Thyroid gland (tissue), 4 donors: ENCODE measurements around the gene OBSCN.

Experiments used
- POLR2A ChIP-seq, 2 donors: fragments of 450-650 bp; IDR thresholded peaks; one replicate each; pipeline ENCODE4 v1.6.1; 2017; ENCODE audit warnings: antibody characterized with exemption in 2 of 2, mild to moderate bottlenecking in 2 of 2, moderate library complexity in 1 of 2
- TF ChIP-seq, protein P1 (sequence below), 6 experiments: fragments of 200-600 bp in 3 of 6; fragments of 450-650 bp in 3 of 6; sonication (generic) in 3 of 6; IDR thresholded peaks; one replicate each; pipeline ENCODE4 v1.5.1; 2016 to 2019; ENCODE audit warnings: antibody characterized with exemption in 6 of 6, mild to moderate bottlenecking in 2 of 6, inconsistent platforms in 1 of 6, moderate library complexity in 1 of 6

GRCh38 chr1:228344631-228345072 is 136.8 kb downstream of the OBSCN start:
- TF ChIP-seq, protein P1, sequence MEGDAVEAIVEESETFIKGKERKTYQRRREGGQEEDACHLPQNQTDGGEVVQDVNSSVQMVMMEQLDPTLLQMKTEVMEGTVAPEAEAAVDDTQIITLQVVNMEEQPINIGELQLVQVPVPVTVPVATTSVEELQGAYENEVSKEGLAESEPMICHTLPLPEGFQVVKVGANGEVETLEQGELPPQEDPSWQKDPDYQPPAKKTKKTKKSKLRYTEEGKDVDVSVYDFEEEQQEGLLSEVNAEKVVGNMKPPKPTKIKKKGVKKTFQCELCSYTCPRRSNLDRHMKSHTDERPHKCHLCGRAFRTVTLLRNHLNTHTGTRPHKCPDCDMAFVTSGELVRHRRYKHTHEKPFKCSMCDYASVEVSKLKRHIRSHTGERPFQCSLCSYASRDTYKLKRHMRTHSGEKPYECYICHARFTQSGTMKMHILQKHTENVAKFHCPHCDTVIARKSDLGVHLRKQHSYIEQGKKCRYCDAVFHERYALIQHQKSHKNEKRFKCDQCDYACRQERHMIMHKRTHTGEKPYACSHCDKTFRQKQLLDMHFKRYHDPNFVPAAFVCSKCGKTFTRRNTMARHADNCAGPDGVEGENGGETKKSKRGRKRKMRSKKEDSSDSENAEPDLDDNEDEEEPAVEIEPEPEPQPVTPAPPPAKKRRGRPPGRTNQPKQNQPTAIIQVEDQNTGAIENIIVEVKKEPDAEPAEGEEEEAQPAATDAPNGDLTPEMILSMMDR (IDR thresholded peaks at IDR 0.05): no peak
- no peak for TF ChIP-seq POLR2A (IDR thresholded peaks at IDR 0.05)
